ENCODE data around the gene SCD.

Gene SCD

DNA sequence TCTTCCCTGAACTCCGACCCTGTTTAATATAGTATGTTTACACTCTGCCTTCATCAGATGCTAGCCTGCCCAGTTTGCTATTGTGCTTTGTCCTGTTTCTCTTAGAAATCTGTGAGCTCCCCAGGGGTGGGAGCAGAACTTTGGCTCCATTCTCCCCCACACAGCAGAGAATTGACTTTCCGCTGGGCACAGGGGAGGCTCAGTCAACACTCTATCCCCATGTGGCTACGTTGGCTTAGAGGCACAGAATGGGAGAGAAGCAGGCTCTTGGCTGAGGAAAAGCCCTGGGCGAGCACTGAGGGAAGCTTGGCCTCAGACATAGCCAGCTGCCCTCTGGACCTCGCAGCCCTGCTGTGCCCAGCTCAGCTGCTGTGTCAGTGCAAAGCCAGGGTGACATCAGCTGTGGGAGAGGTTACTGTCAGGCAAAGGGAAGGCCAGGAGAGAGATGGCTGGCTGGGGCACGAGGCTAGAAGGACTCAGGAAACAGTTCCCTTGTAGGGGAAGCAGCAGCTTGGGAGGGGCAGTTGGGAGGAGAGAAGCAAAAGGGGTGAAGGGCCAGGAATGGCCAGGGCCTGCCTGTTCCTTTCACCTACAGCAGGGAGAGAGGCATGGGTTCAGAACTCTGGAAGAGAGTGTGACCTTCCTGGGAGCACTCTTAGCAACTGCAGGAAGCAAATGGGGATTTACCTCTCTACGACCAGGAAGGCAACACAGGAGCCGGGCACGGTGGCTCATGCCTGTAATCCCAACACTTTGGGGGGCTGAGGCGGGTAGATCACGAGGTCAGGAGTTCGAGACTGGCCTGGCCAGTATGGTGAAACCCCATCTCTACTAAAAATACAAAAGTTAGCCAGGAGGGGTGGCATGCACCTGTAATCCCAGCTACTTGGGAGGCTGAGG lies 5.8 kb upstream of the SCD start:
- no peak for DNase-seq

DNA sequence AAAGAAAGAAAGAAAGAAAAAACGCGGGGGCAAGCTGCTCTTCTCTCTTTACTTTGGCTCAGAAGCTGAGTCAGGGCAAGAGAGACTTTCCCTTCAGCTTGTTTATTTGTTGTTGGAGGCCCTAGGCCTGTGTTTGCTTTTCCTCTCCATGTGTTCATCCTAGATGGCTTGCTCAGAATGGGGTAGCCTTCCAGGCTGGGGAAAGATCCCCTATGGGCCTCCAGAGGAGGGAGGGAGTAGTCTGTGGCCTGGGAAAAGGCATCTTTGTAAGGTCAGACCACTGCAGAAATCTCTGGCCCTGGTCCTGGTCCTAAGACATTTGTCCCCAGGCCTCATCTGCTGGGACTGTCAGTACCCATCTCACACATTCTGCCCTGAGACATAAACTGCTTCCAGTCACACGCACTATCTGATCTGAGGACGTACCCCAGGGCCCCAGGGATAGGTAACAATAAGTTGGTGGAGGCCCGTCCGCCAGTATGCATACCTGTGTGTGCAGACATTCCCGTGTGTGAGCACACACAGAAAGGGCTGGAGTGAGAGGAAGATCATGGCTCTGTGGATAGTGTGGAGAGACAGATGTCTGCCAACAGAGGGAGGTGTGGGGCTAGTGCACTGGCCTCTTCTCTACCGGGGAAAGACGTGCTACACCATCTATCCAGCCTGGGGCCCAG lies 4.9 kb upstream of the SCD start:
- DNase-seq, result no peak

DNA sequence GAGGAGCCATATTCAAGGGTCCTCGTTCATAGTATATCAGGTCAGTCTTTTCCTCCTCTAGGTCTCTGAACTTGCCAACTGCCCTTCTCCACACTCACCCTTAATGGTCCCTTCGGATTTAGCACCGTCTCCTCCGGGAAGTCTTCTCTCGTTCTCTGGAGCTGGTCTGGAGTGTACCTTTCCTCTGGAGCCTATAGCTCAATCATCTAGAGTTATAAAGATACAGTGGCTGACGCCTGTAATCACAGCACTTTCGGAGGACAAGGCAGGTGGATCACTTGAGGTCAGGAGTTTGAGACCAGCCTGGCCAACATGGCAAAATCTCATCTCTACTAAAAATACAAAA lies 4.4 kb upstream of the SCD start:
- DNase-seq, result no peak

DNA sequence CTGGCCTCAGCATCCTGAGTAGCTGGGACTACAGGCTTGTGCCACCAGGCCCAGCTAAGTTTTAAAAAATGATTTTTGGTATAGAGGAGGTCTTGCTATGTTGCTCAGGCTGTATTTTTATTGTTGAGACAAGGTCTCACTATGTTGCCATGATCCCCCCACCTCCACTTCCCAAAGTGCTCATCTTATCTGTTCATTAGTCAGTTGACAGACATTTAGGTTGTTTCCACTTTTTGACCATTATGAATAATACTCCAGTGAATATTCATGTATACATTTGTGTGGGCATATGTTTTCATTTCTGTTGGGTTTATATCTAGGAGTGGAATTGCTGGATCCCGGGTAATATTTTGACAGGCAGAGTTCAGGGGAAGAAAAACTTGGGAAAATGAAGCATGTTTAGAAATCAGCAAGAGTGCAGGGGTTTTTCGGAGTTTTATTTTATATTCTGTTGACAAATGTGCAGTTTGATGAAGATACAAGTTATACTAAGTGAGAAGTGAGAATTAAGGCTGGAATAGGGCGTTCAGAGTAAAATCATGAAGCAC lies 2.7 kb upstream of the SCD start:
- no peak for DNase-seq

DNA sequence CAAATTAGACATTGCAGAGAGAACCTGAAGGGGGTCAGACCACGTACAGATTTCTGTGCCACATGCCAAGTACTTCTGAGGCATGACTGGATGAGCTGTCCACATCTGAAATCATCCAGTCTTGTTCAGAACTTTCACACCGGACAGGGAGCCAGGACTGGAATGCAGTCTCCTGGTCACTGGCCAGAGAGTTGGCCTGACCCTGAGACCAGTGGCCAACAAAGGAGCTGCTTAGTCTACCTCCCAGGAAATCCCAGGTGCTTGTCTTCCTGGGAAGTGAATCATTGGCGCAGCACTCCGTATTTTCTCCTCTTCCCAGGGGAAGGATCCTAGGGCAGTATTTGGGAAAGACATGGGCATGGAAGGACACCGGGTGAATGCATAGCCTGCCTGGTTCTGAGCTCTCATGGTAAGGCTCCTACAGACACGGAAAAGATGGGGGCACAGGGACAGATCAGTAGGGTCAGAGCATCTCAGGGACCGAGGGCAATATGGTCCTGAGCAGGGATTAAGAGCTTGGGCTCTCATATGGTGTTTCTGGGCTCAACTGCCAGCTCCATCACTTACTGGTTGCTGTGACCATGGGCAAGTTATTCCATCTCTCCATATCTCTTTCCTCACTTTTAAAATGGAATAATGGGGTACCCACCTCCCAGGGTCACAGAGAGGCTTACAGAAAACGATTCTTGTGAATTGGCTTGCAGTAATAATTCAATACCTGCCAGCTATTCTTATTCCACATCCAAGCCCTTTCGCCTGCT lies 1.3 kb upstream of the SCD start:
- DNase-seq, result no peak

DNA sequence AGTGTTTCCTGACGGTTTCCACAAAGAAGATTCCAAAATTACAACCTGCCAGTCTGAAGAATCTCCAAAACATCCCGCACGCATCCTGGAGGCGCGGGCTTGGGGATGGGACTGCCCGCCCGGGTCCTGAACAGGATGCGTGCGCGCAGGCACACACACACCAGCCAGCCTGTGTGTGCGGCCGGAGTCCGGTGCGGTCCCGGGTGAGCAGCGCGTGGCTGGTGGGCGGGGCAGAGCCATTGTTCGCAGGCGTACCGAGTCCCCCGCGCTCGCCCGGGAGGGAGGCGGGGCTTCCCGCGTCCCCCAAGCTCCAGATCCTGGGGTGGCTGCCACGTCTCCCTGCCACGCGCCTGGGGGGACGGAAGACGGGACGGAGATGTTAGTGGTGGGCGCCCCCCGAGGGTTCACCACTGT lies 675 bp upstream of the SCD start:
- no peak for DNase-seq

DNA sequence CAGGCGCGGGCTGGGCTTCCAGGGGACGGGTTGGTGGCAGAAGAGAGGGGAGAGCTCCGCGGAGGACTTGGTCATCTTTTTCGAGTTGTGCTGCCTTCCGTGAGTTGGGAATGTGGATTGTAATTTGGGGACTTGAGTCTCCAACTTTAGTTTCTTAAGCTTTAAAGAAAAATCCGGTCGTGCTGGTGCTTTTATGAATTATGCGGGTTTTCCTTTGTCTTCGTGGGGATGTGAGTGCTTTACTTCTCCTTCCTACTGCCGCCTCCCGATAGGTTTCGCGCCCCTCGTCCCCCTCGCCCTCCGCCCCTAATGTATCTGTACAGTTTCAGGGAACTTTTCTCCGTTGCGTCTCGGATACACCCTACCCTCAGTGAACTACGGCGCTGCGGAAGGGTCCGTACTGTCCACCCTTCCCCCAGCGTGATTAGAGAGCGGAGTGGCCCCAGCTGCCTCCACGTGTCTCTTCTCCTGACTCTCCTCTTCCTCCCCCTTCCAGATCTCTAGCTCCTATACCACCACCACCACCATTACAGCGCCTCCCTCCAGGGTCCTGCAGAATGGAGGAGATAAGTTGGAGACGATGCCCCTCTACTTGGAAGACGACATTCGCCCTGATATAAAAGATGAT lies 649 bp downstream of the SCD start:
- no peak for DNase-seq

DNA sequence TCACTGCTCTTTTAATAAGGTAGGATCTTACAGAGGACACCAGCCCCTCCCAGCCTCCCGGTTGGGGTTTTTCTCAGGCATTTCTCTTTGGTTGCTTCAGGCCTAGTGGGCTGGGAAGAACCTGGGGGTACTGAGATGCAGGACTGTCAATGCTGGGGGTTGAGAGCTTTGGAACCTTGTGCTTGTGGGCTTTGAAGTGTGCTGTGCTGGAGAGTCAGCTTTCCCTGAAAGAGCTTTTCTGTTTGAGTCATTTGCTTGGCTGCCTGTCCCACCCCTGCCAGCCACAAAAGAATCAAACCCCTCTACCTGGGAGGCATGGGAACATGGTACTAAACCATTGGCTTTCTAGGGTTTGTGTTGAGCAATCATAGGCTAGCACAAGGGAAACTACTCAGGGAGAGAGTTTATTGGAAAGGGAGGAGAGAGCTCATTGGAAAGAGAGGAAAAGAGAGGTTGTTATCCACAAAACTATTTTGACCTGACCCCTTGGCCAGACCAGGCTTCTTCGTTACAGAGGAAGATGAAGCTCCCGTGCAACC lies 1.4 kb downstream of the SCD start:
- no peak for DNase-seq

DNA sequence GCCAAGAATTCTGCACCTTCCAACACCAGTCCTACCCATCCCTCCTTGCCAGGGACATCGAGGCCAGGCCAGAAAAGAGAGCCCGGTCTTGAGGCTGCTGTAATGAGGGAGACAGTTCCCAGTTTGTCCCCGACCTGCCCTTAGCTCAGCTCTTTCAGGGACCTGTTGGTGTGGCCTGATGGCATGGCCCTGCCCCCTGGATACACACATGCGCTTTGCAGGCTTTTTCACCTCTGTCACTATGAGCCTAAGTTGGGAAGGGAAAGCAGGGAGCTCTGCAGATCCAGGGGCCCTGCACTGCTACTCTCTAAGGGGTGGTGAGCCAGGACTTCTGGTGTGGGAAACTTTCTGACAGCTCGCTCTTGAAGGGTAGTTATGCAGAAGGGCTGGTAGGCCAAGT lies 2.1 kb downstream of the SCD start:
- DNase-seq, result no peak

DNA sequence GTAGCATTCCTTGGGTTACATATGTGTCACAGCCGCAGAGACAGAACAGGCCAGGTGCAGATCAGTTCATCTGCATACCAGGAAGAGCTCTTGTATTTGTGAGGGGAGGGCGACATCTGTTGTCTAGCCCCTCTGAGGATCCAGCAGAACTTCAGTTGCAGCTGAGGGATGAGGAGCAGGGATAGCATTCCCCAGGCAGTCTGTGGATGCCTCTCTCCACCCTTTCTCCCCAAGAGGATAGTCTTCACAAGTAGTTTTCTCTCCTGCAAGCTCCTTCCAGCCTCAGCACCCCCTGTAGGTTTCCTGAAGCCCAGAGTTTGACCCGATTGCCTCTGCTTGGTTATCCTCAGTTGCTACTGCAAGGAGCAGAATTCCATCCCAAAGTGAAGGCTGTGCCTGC lies 2.6 kb downstream of the SCD start:
- no peak for DNase-seq

DNA sequence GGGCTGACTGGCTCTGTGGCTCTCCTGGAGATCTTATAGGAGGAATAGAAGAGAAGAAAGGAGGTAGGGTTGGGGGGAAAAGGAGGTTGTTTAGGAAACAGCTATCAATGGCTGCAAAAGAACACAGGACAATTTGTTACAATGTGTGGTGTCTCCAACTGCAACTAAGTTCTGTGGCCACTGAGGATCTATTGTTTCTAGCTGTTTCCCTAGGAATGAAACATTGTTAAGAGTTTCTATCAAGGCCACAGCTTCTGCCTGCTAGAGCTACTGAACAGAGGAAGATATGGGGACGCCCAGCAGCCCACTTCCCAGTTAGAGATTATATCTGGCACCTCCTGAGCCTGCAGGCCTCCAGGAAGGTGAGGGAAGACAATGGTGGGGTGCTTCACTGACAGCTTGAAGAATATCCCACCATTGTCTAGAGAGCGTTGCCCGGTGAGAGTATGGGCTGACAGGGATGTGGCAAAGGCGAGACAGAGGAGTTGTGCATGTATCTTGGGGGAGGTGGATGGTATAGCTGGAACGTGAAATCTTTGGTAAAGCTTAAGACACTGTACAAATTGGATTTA lies 4.0 kb downstream of the SCD start:
- DNase-seq, result no peak

DNA sequence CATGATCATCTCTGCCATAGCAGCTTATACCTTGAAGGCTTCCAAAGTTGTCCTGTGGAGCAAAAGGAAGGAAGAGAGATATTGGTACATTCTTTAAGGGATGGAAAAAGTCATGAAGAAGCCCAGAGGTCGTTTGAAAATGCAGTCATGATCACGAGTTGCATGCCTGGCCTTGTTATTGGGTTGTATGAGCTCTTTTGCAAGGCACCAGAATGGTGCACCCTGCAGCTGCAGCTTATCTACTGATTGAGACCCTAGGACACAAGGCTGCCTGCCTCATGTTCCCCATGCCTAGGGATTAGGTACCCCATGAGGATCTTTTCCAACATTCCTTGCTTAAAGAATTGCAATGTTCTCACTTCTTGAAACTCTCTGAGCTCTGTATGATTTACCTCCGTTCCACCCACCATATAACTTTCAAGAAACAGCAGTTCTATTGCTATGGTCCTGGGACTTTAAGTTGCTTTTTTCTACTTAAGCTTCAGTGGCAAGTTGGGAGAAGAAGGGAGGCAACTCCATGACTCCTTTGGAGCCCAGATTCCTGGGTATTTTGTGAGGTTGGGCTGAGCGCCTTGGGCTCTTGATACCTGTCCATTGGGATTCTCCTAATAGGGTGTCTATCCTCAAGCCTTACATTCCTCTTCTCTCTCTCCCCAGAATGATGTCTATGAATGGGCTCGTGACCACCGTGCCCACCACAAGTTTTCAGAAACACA lies 6.9 kb downstream of the SCD start:
- no peak for DNase-seq

DNA sequence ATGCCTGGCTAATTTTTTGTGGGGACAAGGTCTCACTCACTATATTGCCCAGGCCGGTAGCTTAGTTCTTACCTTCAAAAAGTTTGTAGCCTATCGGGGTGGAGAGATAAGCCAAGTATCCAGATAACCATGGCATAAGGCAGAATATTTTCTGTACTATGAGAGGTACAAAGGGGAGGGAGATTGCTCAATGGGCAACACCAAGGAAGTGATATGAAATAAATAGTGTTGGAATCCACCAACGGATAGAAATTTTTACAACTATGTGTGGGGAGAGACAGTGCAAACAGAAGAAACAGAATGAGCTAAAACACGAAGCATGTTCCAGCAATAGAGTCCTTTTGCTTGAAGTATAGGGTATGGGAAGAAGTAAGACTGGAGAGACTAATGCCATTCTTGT lies 8.1 kb downstream of the SCD start:
- DNase-seq, result no peak

DNA sequence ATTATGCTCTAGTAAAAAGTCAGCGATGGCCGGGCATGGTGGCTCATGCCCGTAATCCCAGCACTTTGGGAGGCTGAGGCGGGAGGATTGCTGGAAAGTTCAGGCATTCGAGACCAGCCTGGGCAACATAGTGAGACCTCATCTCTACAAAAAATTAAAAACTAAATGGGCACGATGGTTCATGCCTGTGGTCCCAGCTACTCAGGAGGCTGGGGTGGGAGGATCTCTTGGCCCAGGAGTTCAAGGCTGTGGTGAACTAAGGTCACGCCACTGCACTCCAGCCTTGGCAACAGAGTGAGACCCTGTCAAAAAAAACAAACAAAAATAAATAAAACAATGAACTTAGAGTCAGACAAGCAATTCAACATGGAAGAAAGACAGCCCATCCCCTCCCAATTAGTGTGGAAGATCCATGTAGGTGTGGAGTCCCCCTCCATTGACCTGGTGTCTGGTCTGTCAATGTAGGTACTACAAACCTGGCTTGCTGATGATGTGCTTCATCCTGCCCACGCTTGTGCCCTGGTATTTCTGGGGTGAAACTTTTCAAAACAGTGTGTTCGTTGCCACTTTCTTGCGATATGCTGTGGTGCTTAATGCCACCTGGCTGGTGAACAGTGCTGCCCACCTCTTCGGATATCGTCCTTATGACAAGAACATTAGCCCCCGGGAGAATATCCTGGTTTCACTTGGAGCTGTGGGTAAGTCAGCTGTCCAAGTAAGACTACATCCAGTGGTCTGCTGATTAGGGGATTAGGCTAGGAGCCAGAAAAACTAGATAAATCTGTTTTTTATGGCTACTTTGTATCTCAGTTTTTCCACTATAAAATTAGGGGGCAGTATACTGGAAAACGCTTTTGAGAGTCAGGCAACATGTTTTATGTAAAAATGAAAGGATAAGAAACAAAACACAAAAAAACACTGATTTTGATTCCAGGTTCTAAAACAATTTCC lies 9.3 kb downstream of the SCD start:
- DNase-seq, result no peak

DNA sequence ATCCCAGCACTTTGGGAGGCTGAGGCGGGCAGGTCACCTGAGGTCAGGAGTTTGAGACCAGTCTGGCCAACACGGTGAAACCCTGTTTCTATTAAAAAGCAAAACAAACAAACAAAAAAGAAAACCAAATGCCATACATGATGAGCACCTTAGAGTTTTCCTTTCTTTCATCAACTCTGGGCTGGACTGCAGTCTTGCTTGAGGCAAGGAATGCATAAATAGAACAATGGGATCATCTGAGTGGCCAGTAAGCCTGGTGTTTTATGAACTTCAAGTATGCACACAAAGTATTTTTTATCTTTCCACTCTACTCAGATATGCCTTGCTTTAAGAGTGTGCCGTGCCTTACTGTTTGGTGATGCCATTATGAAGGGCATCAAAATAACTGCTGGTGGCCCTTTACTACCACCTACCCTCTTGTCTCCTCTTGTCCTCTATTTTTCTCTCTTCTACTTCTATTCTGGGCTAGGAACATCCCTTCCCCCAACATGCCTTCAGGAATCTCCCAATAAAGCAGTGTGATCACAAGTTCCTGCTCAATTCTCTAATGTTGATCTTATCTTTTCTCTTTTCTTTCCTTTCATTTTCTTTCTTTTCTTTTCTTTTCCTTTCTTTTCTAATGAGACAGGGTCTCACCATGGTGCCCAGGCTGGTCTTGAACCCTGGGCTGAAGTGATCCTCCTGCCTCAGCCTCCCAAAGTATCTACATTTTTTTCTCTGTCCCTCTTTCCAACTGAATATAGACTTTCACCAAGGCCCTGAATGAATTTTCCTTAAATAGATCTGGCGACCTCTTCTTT lies 10.2 kb downstream of the SCD start:
- DNase-seq, result no peak

DNA sequence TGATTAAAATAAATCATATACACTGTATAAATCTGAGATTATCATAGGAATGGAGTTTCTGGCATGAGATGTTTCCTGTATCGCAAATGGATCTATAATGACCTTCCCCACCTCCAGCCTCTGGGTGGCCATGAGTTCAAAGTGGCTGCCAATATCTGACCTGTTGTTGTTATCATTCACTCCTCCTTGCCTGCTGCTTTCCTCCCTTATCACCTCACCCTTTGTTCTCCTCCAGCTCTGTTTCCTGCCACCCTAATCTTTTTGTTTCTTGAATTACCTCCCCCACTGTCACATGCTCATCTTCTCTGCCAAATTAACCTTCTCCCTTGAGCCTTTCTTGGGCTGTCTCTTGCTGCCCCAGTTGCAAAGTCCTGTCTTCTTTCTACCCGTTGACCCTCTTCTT lies 12.0 kb downstream of the SCD start:
- DNase-seq, result no peak

DNA sequence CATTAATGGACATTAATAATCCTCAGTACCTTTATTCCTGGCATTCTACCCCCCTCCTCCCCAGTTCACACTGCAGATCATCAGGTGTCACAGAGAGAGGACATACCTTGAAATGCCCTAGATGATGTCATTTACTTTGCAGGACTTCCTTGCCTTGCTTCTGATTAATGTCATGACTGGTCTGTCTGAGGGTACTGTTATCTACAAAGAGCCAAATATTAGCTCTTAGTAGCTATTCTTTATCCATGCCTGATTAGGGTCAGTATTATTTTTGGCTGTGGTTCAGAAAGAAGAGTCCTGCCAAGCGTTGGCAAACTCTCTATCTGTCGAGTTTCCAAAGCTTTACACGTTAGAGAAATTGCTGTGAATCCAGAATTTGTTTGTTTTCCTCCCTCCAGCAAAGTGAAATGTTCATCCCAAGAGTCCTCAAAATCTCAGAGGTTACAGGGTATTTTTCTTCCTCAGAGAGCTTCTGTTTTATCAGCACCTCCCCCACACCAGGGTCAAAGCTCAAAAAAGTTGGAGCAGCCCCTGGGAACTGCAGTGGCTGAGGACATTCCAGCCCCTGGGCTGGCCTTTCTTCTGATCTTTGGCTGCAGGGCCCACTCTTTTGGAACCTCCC lies 12.6 kb downstream of the SCD start:
- DNase-seq, result no peak

DNA sequence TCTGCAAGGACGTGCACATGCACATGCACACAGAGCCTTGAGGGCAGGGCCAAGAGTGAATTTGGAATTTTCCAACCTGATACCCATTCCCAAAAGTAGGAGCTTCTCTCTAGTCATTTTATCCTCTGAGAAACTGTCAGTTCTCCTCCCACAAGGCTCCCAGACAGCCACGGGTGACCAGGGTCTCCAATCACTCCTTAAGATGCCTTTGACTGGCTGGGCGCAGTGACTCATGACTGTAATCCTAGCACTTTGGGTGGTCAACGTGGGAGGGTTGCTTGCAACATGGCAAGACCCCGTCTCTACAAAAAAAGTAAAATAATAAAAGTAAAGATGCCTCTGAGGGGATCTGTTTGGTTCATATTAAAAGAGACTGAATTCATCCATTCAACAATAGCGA lies 13.2 kb downstream of the SCD start:
- no peak for DNase-seq

All from NCI-H2029 treated with DMSO at 0.1 percent for 48 hours (cell line).